HEK293 (cell line): ENCODE results near the gene ARHGAP23.

ENCODE experiments used
- GLIS1 ChIP-seq: fragments of 450-650 bp; formaldehyde crosslinking; IDR thresholded peaks from 2 replicates; pipeline ENCODE4 v1.5.1; 2016; ENCODE audit warnings: missing biosample characterization, missing genetic modification characterization
- GLIS2 ChIP-seq: fragments of 450-650 bp; formaldehyde crosslinking; IDR thresholded peaks from 2 replicates; pipeline ENCODE4 v1.5.1; 2016; ENCODE audit warnings: missing biosample characterization, missing genetic modification characterization
- KLF9 ChIP-seq: fragments of 450-650 bp; formaldehyde crosslinking; IDR thresholded peaks from 2 replicates; pipeline ENCODE4 v1.5.1; 2016; ENCODE audit warnings: missing biosample characterization, missing genetic modification characterization, low read depth
- PRDM1 ChIP-seq: fragments of 450-650 bp; formaldehyde crosslinking; IDR thresholded peaks from 2 replicates; pipeline ENCODE4; 2016; ENCODE audit warnings: missing biosample characterization, missing genetic modification characterization
- REST ChIP-seq: fragments of 450-650 bp; formaldehyde crosslinking; IDR thresholded peaks from 2 replicates; pipeline ENCODE4 v1.5.1; 2016; ENCODE audit warnings: missing biosample characterization, missing genetic modification characterization
- SP3 ChIP-seq: fragments of 450-650 bp; formaldehyde crosslinking; IDR thresholded peaks from 2 replicates; pipeline ENCODE4 v1.5.1; 2016; ENCODE audit warnings: missing biosample characterization, missing genetic modification characterization
- SP7 ChIP-seq: fragments of 450-650 bp; formaldehyde crosslinking; IDR thresholded peaks from 2 replicates; pipeline ENCODE4 v1.5.1; 2016; ENCODE audit warnings: missing biosample characterization, missing genetic modification characterization
- ZBTB1 ChIP-seq: fragments of 450-650 bp; formaldehyde crosslinking; IDR thresholded peaks from 2 replicates; pipeline ENCODE4 v1.5.1; 2016; ENCODE audit warnings: missing biosample characterization, missing genetic modification characterization
- ZBTB11 ChIP-seq: fragments of 450-650 bp; formaldehyde crosslinking; conservative IDR thresholded peaks from 2 replicates; pipeline ENCODE4 v1.5.1; 2016; ENCODE audit warnings: low read depth, missing biosample characterization, missing genetic modification characterization
- ZFP69B ChIP-seq: fragments of 450-650 bp; formaldehyde crosslinking; IDR thresholded peaks from 2 replicates; pipeline ENCODE4 v1.5.1; 2016; ENCODE audit warnings: missing biosample characterization, missing genetic modification characterization
- ZNF10 ChIP-seq: fragments of 450-650 bp; formaldehyde crosslinking; IDR thresholded peaks from 2 replicates; pipeline ENCODE4 v1.5.1; 2017; ENCODE audit warnings: missing biosample characterization, missing genetic modification characterization
- ZNF138 ChIP-seq: fragments of 450-650 bp; formaldehyde crosslinking; IDR thresholded peaks from 2 replicates; pipeline ENCODE4 v1.5.1; 2016; ENCODE audit warnings: missing biosample characterization, missing genetic modification characterization, borderline replicate concordance
- ZNF202 ChIP-seq: fragments of 450-650 bp; formaldehyde crosslinking; IDR thresholded peaks from 2 replicates; pipeline ENCODE4 v1.5.1; 2016; ENCODE audit warnings: missing biosample characterization, missing genetic modification characterization, borderline replicate concordance
- ZNF211 ChIP-seq: fragments of 450-650 bp; formaldehyde crosslinking; IDR thresholded peaks from 2 replicates; pipeline ENCODE4 v1.5.1; 2016; ENCODE audit warnings: low read depth, missing biosample characterization, missing genetic modification characterization
- ZNF274 ChIP-seq, 2 experiments: fragments of 200-500 bp in 1 of 2; fragments of 450-650 bp in 1 of 2; sonication (Bioruptor generic) in 1 of 2; formaldehyde crosslinking in 1 of 2; IDR thresholded peaks; 2 replicates each; pipeline versions ENCODE4 v1.5.1 to v1.6.1; 2014 to 2016; ENCODE audit warnings: borderline replicate concordance in 1 of 2, inconsistent platforms in 1 of 2, low read length in 1 of 2, missing biosample characterization in 1 of 2, missing genetic modification characterization in 1 of 2
- ZNF280D ChIP-seq: fragments of 450-650 bp; formaldehyde crosslinking; IDR thresholded peaks from 2 replicates; pipeline ENCODE4 v1.5.1; 2016; ENCODE audit warnings: missing biosample characterization, missing genetic modification characterization
- ZNF324 ChIP-seq: fragments of 450-650 bp; formaldehyde crosslinking; IDR thresholded peaks from 2 replicates; pipeline ENCODE4 v1.5.1; 2016; ENCODE audit warnings: missing biosample characterization, missing genetic modification characterization
- ZNF335 ChIP-seq: fragments of 450-650 bp; formaldehyde crosslinking; conservative IDR thresholded peaks from 2 replicates; pipeline ENCODE4 v1.5.1; 2016; ENCODE audit warnings: missing biosample characterization, missing genetic modification characterization
- ZNF350 ChIP-seq: fragments of 450-650 bp; formaldehyde crosslinking; IDR thresholded peaks from 2 replicates; pipeline ENCODE4 v1.5.0; 2017; ENCODE audit warnings: missing biosample characterization, mild to moderate bottlenecking, missing genetic modification characterization
- ZNF37A ChIP-seq: fragments of 450-650 bp; IDR thresholded peaks from 2 replicates; pipeline ENCODE4 v1.5.1; 2018; ENCODE audit warnings: missing biosample characterization, missing genetic modification characterization
- ZNF433 ChIP-seq: fragments of 450-650 bp; formaldehyde crosslinking; IDR thresholded peaks from 2 replicates; pipeline ENCODE4 v1.5.1; 2016; ENCODE audit warnings: missing biosample characterization, missing genetic modification characterization, low read depth
- ZNF610 ChIP-seq: fragments of 450-650 bp; formaldehyde crosslinking; IDR thresholded peaks from 2 replicates; pipeline ENCODE4 v1.5.1; 2016; ENCODE audit warnings: missing biosample characterization, missing genetic modification characterization, borderline replicate concordance
- ZNF777 ChIP-seq: fragments of 450-650 bp; formaldehyde crosslinking; IDR thresholded peaks from 2 replicates; pipeline ENCODE4 v1.5.1; 2017; ENCODE audit warnings: missing biosample characterization, missing genetic modification characterization, borderline replicate concordance
- ZSCAN30 ChIP-seq: fragments of 450-650 bp; IDR thresholded peaks from 2 replicates; pipeline ENCODE4 v1.5.1; 2018; ENCODE audit warnings: missing biosample characterization, mild to moderate bottlenecking, missing genetic modification characterization, moderate library complexity
- TF ChIP-seq, protein P1 (sequence below): fragments of 450-650 bp; formaldehyde crosslinking; IDR thresholded peaks from 2 replicates; pipeline ENCODE4 v1.5.1; 2017; ENCODE audit warnings: missing biosample characterization, missing genetic modification characterization
- TF ChIP-seq, protein P2 (sequence below): fragments of 450-650 bp; formaldehyde crosslinking; IDR thresholded peaks from 2 replicates; pipeline ENCODE4 v1.5.1; 2016; ENCODE audit warnings: missing biosample characterization, missing genetic modification characterization

Gene ARHGAP23

DNA sequence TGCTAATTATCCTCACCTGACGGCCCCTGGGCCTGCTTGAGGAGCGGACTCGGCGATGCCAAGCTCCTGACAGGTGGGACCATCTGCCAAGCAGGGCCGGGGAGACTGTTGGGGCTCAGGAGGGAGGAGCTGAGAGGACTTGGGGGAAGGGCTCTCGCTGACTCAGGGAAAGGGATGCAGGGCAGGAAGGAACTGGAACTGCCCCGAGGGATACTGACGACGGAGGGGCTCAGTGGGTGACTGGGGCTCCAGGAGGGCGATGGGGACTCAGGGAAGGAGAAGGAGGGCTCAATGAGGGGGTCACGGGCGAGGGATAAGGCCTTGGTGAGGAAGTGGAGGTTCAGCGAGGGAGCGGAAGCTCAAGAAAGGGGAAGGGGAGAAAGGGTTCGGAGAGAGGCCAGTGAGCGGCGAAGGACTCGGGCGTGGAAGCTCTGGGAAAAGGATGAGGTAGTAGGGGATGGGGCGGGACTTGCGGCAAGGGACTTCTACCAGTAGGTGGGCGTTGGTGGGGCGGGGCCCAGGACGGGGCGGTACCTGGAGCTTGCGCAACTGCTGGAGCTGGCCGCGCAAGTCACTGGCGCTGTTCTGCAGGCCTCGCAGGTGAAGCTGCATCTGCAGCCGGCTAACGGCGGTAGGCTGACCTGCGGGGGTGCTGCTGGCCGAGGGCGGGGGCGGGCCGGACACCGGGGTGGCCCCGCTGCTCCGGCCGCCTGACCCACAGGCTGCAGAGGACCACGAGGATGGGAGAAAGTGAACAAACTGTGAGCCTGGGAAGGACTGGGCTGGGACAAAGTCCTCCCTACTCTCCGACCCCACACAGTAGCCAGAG lies 131.0 kb downstream of the ARHGAP23 start (continued):
- TF ChIP-seq ZBTB11 (tag by site-specific recombination) = peak; percentile 27; the same call in 1 of the 2 replicates
- 0 out of 2 replicates have a peak, but pooled peaks have one; percentile 51 for TF ChIP-seq ZFP69B
- TF ChIP-seq, protein P1, sequence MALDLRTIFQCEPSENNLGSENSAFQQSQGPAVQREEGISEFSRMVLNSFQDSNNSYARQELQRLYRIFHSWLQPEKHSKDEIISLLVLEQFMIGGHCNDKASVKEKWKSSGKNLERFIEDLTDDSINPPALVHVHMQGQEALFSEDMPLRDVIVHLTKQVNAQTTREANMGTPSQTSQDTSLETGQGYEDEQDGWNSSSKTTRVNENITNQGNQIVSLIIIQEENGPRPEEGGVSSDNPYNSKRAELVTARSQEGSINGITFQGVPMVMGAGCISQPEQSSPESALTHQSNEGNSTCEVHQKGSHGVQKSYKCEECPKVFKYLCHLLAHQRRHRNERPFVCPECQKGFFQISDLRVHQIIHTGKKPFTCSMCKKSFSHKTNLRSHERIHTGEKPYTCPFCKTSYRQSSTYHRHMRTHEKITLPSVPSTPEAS (tag by site-specific recombination) = no peak
- TF ChIP-seq SP3 (tag by site-specific recombination) = peak; percentile 97
- TF ChIP-seq REST (tag by site-specific recombination) = no peak
- no peak for TF ChIP-seq ZNF211 (tag by site-specific recombination)
- no peak for TF ChIP-seq ZNF274 (IDR thresholded peaks at IDR 0.05; ENCODE audit: low read length)
- no peak for TF ChIP-seq ZNF274 (tag by site-specific recombination; IDR thresholded peaks at IDR 0.05; ENCODE audit: borderline replicate concordance)
- TF ChIP-seq ZBTB1 (tag by site-specific recombination) = no peak
- TF ChIP-seq ZNF202 (tag by site-specific recombination) = no peak
- peak; percentile 73 for TF ChIP-seq SP7 (tag by site-specific recombination)
- TF ChIP-seq PRDM1 = peak; percentile 100
- TF ChIP-seq ZNF324 (tag by site-specific recombination) = peak; percentile 77; the same call in 1 of the 2 replicates
- TF ChIP-seq ZNF335 (tag by site-specific recombination) = 0 out of 2 replicates have a peak, but pooled peaks have one; percentile 45
- TF ChIP-seq ZNF138 (tag by site-specific recombination) = no peak
- no peak for TF ChIP-seq ZNF350
- TF ChIP-seq ZNF280D (tag by site-specific recombination) = no peak
- peak; percentile 49; the same call in 1 of the 2 replicates for TF ChIP-seq ZNF10 (tag by site-specific recombination)
- no peak for TF ChIP-seq ZNF37A (tag by site-specific recombination)
- TF ChIP-seq ZNF433 (tag by site-specific recombination) = no peak
- TF ChIP-seq GLIS1 = peak; percentile 69
- peak; percentile 95 for TF ChIP-seq ZNF610 (tag by site-specific recombination)
- TF ChIP-seq KLF9 (tag by site-specific recombination) = peak; percentile 98
- peak; percentile 96; the same call in 1 of the 2 replicates for TF ChIP-seq ZNF777 (tag by site-specific recombination)
- TF ChIP-seq ZSCAN30 (tag by site-specific recombination) = no peak
- TF ChIP-seq, protein P2, sequence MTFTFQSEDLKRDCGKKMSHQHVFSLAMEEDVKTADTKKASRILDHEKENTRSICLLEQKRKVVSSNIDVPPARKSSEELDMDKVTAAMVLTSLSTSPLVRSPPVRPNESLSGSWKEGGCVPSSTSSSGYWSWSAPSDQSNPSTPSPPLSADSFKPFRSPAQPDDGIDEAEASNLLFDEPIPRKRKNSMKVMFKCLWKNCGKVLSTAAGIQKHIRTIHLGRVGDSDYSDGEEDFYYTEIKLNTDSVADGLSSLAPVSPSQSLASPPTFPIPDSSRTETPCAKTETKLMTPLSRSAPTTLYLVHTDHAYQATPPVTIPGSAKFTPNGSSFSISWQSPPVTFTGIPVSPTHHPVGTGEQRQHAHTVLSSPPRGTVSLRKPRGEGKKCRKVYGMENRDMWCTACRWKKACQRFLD (tag by site-specific recombination) = no peak
- TF ChIP-seq GLIS2 (tag by site-specific recombination) = peak; percentile 46
